MM.1S (cell line): ENCODE measurements around the gene HDLBP.

Experiments
- DNase-seq: peaks from one replicate; pipeline ENCODE4 v3.0.0-alpha.2; 2015
- H2AFZ ChIP-seq: fragments of 300-600 bp; sonication (generic); 2 replicates; pipeline ENCODE4 v1.6.0; 2016; ENCODE audit warnings: antibody characterized with exemption, low read length
- H3F3A ChIP-seq: fragments of 300-600 bp; sonication (generic); 2 replicates; pipeline ENCODE4 v1.6.1; 2016; ENCODE audit warnings: mild to moderate bottlenecking, antibody characterized with exemption, low read length, moderate library complexity, mixed read lengths; ENCODE audit not compliant: insufficient read depth
- H3K27ac ChIP-seq: fragments of 300-600 bp; sonication (generic); 2 replicates; pipeline ENCODE4 v1.5.1; 2016; ENCODE audit warnings: mild to moderate bottlenecking, low read length
- H3K27me3 ChIP-seq: fragments of 300-600 bp; sonication (generic); replicated peaks from 2 replicates; pipeline ENCODE4 v1.6.0; 2016; ENCODE audit warnings: low read length; ENCODE audit not compliant: insufficient read depth
- H3K36me3 ChIP-seq: fragments of 300-600 bp; sonication (generic); replicated peaks from 2 replicates; pipeline ENCODE4 v1.6.1; 2016; ENCODE audit warnings: mild to moderate bottlenecking, low read length, mixed read lengths; ENCODE audit not compliant: insufficient read depth
- H3K4me1 ChIP-seq: fragments of 300-600 bp; sonication (generic); 2 replicates; pipeline ENCODE4 v1.6.1; 2016; ENCODE audit warnings: low read length, mixed read lengths
- H3K4me2 ChIP-seq: fragments of 300-600 bp; sonication (generic); 2 replicates; pipeline ENCODE4 v1.6.0; 2016; ENCODE audit warnings: low read depth, low read length
- H3K4me3 ChIP-seq: fragments of 300-600 bp; sonication (generic); 2 replicates; pipeline ENCODE4 v1.5.1; 2016; ENCODE audit warnings: low read length, mixed read lengths
- H3K79me2 ChIP-seq: fragments of 300-600 bp; sonication (generic); 2 replicates; pipeline ENCODE4 v1.6.1; 2016; ENCODE audit warnings: mixed run types, low read length, mixed read lengths
- H3K9ac ChIP-seq: fragments of 300-600 bp; sonication (generic); 2 replicates; pipeline ENCODE4 v1.6.1; 2016; ENCODE audit warnings: low read length, mixed read lengths
- H3K9me2 ChIP-seq: fragments of 300-600 bp; sonication (generic); replicated peaks from 2 replicates; pipeline ENCODE4 v1.6.1; 2016; ENCODE audit warnings: mild to moderate bottlenecking, low read length, mixed read lengths; ENCODE audit not compliant: insufficient read depth
- H3K9me3 ChIP-seq: fragments of 300-600 bp; sonication (generic); replicated peaks from 2 replicates; pipeline ENCODE4 v1.6.1; 2016; ENCODE audit warnings: mild to moderate bottlenecking, low read length, mixed read lengths; ENCODE audit not compliant: insufficient read depth
- H4K20me1 ChIP-seq: fragments of 300-600 bp; sonication (generic); 2 replicates; pipeline ENCODE4 v1.6.1; 2016; ENCODE audit warnings: mild to moderate bottlenecking, low read length, moderate library complexity, mixed read lengths; ENCODE audit not compliant: insufficient read depth
- EZH2 ChIP-seq: fragments of 300-600 bp; sonication (generic); optimal IDR thresholded peaks from 2 replicates; pipeline ENCODE3; 2017; ENCODE audit warnings: low read depth, mild to moderate bottlenecking, antibody characterized with exemption, low read length, mixed read lengths
- EZH2phosphoT487 ChIP-seq: fragments of 300-600 bp; sonication (generic); IDR thresholded peaks from 2 replicates; pipeline ENCODE4 v1.6.1; 2018; ENCODE audit warnings: antibody characterized with exemption, low read length
- TF ChIP-seq, protein P1 (sequence below): fragments of 300-600 bp; sonication (generic); IDR thresholded peaks from 2 replicates; pipeline ENCODE4 v1.5.1; 2016; ENCODE audit warnings: antibody characterized with exemption, low read length, mixed read lengths

Gene HDLBP

DNA sequence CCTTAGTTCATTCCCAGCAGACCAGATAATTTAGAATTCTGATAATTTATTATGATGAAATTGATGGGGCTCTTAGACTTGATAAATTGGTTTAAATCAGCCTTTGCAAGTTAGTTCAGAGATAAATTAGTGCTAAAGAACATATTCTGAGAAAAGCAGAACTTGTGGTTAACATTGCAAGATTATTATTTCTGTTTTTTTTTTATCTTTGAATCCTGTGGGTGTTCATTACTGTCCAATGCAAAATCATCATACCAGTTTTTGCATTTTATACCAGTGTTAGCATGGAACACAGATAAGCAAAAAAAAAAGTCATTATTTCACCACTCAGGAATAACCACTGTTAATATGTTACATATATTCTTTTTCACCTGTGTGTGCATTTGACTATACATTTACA, 9.3 kb upstream of the HDLBP start:
- Histone ChIP-seq H3F3A (no peaks in the 10 kb centered on the region), H3K4me1 (no peaks in the 10 kb centered on the region), H3K27ac (no peak overlapping the region), H3K27me3 (no peaks in the 10 kb centered on the region), H3K9ac (no peak overlapping the region), H4K20me1 (no peaks in the 10 kb centered on the region; the same call in 1 of the 2 replicates), H3K4me3 (no peak overlapping the region), H3K4me2 (no peak overlapping the region), H3K79me2 (peaks cover 65% of the 10 kb centered on the region), H2AFZ (no peak overlapping the region), H3K9me2 (no peaks in the 10 kb centered on the region), H3K9me3 (no peaks in the 10 kb centered on the region), H3K36me3 (peaks cover 3% of the 10 kb centered on the region; the same call in 1 of the 2 replicates)
- DNase-seq, result no peak
- TF ChIP-seq EZH2 (no peak), EZH2phosphoT487 (no peak)
- TF ChIP-seq, protein P1, sequence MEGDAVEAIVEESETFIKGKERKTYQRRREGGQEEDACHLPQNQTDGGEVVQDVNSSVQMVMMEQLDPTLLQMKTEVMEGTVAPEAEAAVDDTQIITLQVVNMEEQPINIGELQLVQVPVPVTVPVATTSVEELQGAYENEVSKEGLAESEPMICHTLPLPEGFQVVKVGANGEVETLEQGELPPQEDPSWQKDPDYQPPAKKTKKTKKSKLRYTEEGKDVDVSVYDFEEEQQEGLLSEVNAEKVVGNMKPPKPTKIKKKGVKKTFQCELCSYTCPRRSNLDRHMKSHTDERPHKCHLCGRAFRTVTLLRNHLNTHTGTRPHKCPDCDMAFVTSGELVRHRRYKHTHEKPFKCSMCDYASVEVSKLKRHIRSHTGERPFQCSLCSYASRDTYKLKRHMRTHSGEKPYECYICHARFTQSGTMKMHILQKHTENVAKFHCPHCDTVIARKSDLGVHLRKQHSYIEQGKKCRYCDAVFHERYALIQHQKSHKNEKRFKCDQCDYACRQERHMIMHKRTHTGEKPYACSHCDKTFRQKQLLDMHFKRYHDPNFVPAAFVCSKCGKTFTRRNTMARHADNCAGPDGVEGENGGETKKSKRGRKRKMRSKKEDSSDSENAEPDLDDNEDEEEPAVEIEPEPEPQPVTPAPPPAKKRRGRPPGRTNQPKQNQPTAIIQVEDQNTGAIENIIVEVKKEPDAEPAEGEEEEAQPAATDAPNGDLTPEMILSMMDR, result no peak

DNA sequence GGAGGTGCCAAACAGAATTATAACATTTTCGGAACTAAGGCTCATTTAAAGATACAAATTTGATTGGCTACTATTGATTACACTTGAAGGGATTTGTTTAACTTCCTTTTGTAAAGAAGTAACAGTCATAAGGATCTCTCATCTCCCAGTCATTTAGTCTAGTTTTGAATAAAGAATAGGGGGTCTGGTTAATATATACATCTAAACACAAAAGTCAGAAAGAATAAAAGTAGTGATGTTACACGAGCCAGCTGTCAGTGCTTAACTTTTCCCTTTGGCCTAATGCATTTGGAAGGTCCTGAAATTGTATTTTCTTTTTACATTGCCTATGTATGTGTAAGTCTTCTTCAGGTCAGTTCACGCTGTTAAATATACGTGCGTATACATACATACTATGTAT, 8.3 kb upstream of the HDLBP start:
- Histone ChIP-seq H3K36me3 (peaks cover 3% of the 10 kb centered on the region; the same call in 1 of the 2 replicates), H3K27me3 (no peaks in the 10 kb centered on the region), H3K9ac (no peak overlapping the region), H3K9me3 (no peaks in the 10 kb centered on the region), H4K20me1 (no peaks in the 10 kb centered on the region; the same call in 1 of the 2 replicates), H3K4me1 (no peaks in the 10 kb centered on the region), H3K9me2 (no peaks in the 10 kb centered on the region), H3F3A (no peaks in the 10 kb centered on the region), H3K27ac (no peak overlapping the region), H3K79me2 (peaks cover 75% of the 10 kb centered on the region), H3K4me3 (no peak overlapping the region), H3K4me2 (no peak overlapping the region), H2AFZ (no peak overlapping the region)
- TF ChIP-seq EZH2phosphoT487, result no peak
- TF ChIP-seq, protein P1, result no peak
- no peak for TF ChIP-seq EZH2
- DNase-seq, result no peak

DNA sequence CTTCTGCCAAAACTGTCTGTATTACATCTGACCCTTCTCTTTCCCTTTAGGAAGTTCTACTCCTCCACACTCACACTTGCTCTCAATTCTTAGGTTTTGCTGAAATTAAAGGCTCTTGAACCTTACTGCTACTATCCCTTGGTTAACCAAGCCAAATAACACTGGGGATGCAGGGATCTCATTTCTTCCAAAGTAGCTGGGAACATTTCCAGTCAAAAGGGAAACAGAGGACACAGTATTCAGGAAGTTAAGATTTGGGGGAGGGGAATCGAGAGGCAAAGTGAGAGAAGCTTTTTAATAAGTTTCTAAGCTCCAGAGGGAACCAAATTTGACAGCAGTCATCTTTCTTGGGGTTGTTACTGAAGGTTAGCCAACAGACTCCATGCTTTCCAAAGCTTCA, 6.4 kb upstream of the HDLBP start:
- H3K79me2 ChIP-seq, result peaks cover 92% of the 10 kb centered on the region
- no peaks in the 10 kb centered on the region for H3K9me3 ChIP-seq
- peaks cover 15% of the 10 kb centered on the region; the same call in 1 of the 2 replicates for H3K4me1 ChIP-seq
- H3K4me2 ChIP-seq, result no peak overlapping the region
- H3K9me2 ChIP-seq, result no peaks in the 10 kb centered on the region
- no peak overlapping the region for H3K27ac ChIP-seq
- H4K20me1 ChIP-seq, result no peaks in the 10 kb centered on the region; the same call in 1 of the 2 replicates
- H3K9ac ChIP-seq, result no peak overlapping the region
- H3K4me3 ChIP-seq, result no peak overlapping the region
- H3K27me3 ChIP-seq, result no peaks in the 10 kb centered on the region
- no peak overlapping the region for H2AFZ ChIP-seq
- DNase-seq, result no peak
- H3K36me3 ChIP-seq, result peaks cover 3% of the 10 kb centered on the region; the same call in 1 of the 2 replicates
- TF ChIP-seq, protein P1, result no peak
- TF ChIP-seq EZH2 (no peak), EZH2phosphoT487 (no peak)
- H3F3A ChIP-seq, result no peaks in the 10 kb centered on the region
